H1 (cell line): Measurements from ENCODE around the gene EAPP. TPM values are rescaled to one million over a fixed set of nuclear protein-coding genes. Genes with fewer than 3 reads are reported as not detected.
A peak's percentile ranks its signal among the peaks of the same experiment; 100 is the strongest.
"Not testable (repeated sequence)": the region's sequence is repeated elsewhere in the genome, so short reads cannot be mapped to it uniquely, and the experiment has no call there.

ENCODE experiments used
- CTCF ChIA-PET: fragments of 300-600 bp; sonication (Branson Sonifier 250); formaldehyde crosslinking; loops from one replicate; lab custom pipeline; 2021; ENCODE audit not compliant: partially characterized antibody; lab: Charles Lee
- POLR2A ChIA-PET: fragments of 300-600 bp; sonication (Branson Sonifier 250); formaldehyde crosslinking; loops from one replicate; lab custom pipeline; 2021; ENCODE audit warnings: inconsistent platforms; ENCODE audit not compliant: partially characterized antibody; lab: Charles Lee
- DNase-seq, 2 experiments: peaks; one replicate each; pipeline versions ENCODE4 v3.0.0 to v3.0.0-alpha.2; 2010 to 2022; ENCODE audit warnings: low spot score in 2 of 2, low read depth in 1 of 2, mixed read lengths in 1 of 2
- FAIRE-seq: peaks from 2 replicates; lab custom pipeline; 2011; peaks lifted over from hg19 to GRCh38; lab: Jason Lieb, UNC
- H2AFZ ChIP-seq: 2 replicates; pipeline ENCODE4 v1.8.1; 2012; ENCODE audit warnings: low read length, inconsistent platforms
- H2AK5ac ChIP-seq: 2 replicates; pipeline ENCODE4 v1.6.1; 2013; ENCODE audit warnings: low read depth, low read length
- H2BK120ac ChIP-seq: replicated peaks from 2 replicates; pipeline ENCODE3; 2013; ENCODE audit warnings: low read depth, low read length, inconsistent platforms
- H2BK12ac ChIP-seq: 2 replicates; pipeline ENCODE4 v1.6.1; 2013; ENCODE audit warnings: low read depth, low read length
- H2BK15ac ChIP-seq: 2 replicates; pipeline ENCODE4 v1.6.1; 2013; ENCODE audit warnings: low read length
- H2BK20ac ChIP-seq: 2 replicates; pipeline ENCODE4 v1.6.1; 2013; ENCODE audit warnings: low read length
- H2BK5ac ChIP-seq: 2 replicates; pipeline ENCODE4 v1.6.1; 2013; ENCODE audit warnings: low read depth, low read length
- H3K14ac ChIP-seq: 2 replicates; pipeline ENCODE4 v1.6.1; 2013; ENCODE audit warnings: inconsistent platforms; ENCODE audit not compliant: insufficient read length
- H3K18ac ChIP-seq: 2 replicates; pipeline ENCODE4 v1.6.1; 2013; ENCODE audit warnings: low read length; ENCODE audit errors: extremely low read depth
- H3K23ac ChIP-seq: 2 replicates; pipeline ENCODE4 v1.6.1; 2013; ENCODE audit warnings: inconsistent platforms; ENCODE audit not compliant: insufficient read length
- H3K23me2 ChIP-seq: 2 replicates; pipeline ENCODE4 v1.6.1; 2013; ENCODE audit warnings: low read depth, low read length
- H3K27ac ChIP-seq: 2 replicates; pipeline ENCODE4 v1.6.1; 2011; ENCODE audit warnings: low read depth, low read length, inconsistent platforms
- H3K27me3 ChIP-seq, 4 experiments: replicated peaks in 1 of 4; 1 replicate in 1 of 4; 2 replicates in 3 of 4; pipeline versions ENCODE4 v1.6.1 to v1.8.1; 2011 to 2013; ENCODE audit warnings: low read length in 3 of 4, mild to moderate bottlenecking in 3 of 4, inconsistent platforms in 2 of 4, mixed read lengths in 2 of 4, moderate library complexity in 1 of 4; ENCODE audit not compliant: control insufficient read depth in 3 of 4, insufficient read depth in 3 of 4; ENCODE audit errors: extremely low read depth in 1 of 4
- H3K36me3 ChIP-seq, 4 experiments: 2 replicates each; pipeline versions ENCODE4 v1.6.1 to v1.8.1; 2011 to 2013; ENCODE audit warnings: mild to moderate bottlenecking in 4 of 4, low read length in 3 of 4, moderate library complexity in 2 of 4, control low read depth in 1 of 4, inconsistent platforms in 1 of 4; ENCODE audit not compliant: insufficient read depth in 4 of 4, control insufficient read depth in 2 of 4
- H3K4ac ChIP-seq: replicated peaks from 2 replicates; pipeline ENCODE3; 2013; ENCODE audit warnings: low read length, low read depth, mixed read lengths, inconsistent platforms; ENCODE audit not compliant: insufficient read length
- H3K4me1 ChIP-seq, 4 experiments: replicated peaks in 1 of 4; 1 replicate in 1 of 4; 2 replicates in 3 of 4; pipeline versions ENCODE4 v1.6.1 to v1.8.1; 2011 to 2013; ENCODE audit warnings: low read length in 3 of 4, inconsistent platforms in 2 of 4, mixed read lengths in 1 of 4; ENCODE audit not compliant: insufficient read depth in 4 of 4, control insufficient read depth in 3 of 4
- H3K4me2 ChIP-seq, 2 experiments: 2 replicates each; pipeline versions ENCODE4 v1.6.1 to v1.8.1; 2011 to 2013; ENCODE audit warnings: low read depth in 2 of 2, low read length in 2 of 2, control low read depth in 1 of 2, inconsistent platforms in 1 of 2, mild to moderate bottlenecking in 1 of 2; ENCODE audit not compliant: insufficient read depth in 1 of 2
- H3K4me3 ChIP-seq, 4 experiments: fragments of 200-600, 300-600 bp in 1 of 4; sonication (generic), shearing (Covaris generic), sonication (Bioruptor Twin) in 1 of 4; 2 replicates each; pipeline versions ENCODE4 v1.5.1 to v1.8.1; 2011 to 2016; ENCODE audit warnings: low read length in 4 of 4, low read depth in 3 of 4, control low read depth in 2 of 4, inconsistent platforms in 2 of 4, mild to moderate bottlenecking in 2 of 4, mixed read lengths in 1 of 4, moderate library complexity in 1 of 4; ENCODE audit not compliant: insufficient read depth in 2 of 4; ENCODE audit errors: extremely low read depth in 1 of 4
- H3K56ac ChIP-seq: replicated peaks from 2 replicates; pipeline ENCODE3; 2013; ENCODE audit warnings: low read depth, mild to moderate bottlenecking, mixed read lengths, low read length, inconsistent platforms; ENCODE audit not compliant: insufficient read length
- H3K79me1 ChIP-seq: 2 replicates; pipeline ENCODE4 v1.6.1; 2013; ENCODE audit warnings: low read depth, low read length, control low read depth
- H3K79me2 ChIP-seq, 2 experiments: 2 replicates each; pipeline versions ENCODE4 v1.6.1 to v1.8.1; 2012 to 2013; ENCODE audit warnings: low read length in 2 of 2, mild to moderate bottlenecking in 2 of 2, inconsistent platforms in 1 of 2; ENCODE audit not compliant: insufficient read depth in 2 of 2, control insufficient read depth in 1 of 2
- H3K9ac ChIP-seq, 4 experiments: replicated peaks in 1 of 4; 1 replicate in 1 of 4; 2 replicates in 3 of 4; pipeline versions ENCODE4 v1.6.1 to v1.8.1; 2011 to 2013; ENCODE audit warnings: low read depth in 3 of 4, low read length in 3 of 4, control low read depth in 2 of 4, mild to moderate bottlenecking in 2 of 4, moderate library complexity in 2 of 4, inconsistent platforms in 1 of 4; ENCODE audit errors: extremely low read depth in 1 of 4
- H3K9me3 ChIP-seq, 2 experiments: 2 replicates each; pipeline versions ENCODE4 v1.6.1 to v1.8.1; 2012 to 2013; ENCODE audit warnings: mild to moderate bottlenecking in 2 of 2, moderate library complexity in 2 of 2, control low read depth in 1 of 2, inconsistent platforms in 1 of 2, low read depth in 1 of 2, low read length in 1 of 2, mixed read lengths in 1 of 2; ENCODE audit not compliant: insufficient read depth in 2 of 2
- H4K20me1 ChIP-seq, 2 experiments: replicated peaks in 1 of 2; 2 replicates each; pipeline versions ENCODE3 to v1.8.1; 2011 to 2013; ENCODE audit warnings: inconsistent platforms in 2 of 2, low read length in 2 of 2, mild to moderate bottlenecking in 1 of 2; ENCODE audit not compliant: insufficient read depth in 2 of 2, control insufficient read depth in 1 of 2
- H4K5ac ChIP-seq: 2 replicates; pipeline ENCODE4 v1.6.1; 2013; ENCODE audit warnings: low read length, low read depth, mixed read lengths, inconsistent platforms; ENCODE audit not compliant: insufficient read length
- H4K8ac ChIP-seq: 2 replicates; pipeline ENCODE4 v1.8.0; 2013; ENCODE audit warnings: mild to moderate bottlenecking, moderate library complexity, low read length, inconsistent platforms; ENCODE audit not compliant: insufficient read depth; ENCODE audit errors: extremely low read depth
- H4K91ac ChIP-seq: replicated peaks from 2 replicates; pipeline ENCODE3; 2013; ENCODE audit warnings: low read length, mixed read lengths, inconsistent platforms; ENCODE audit not compliant: insufficient read length
- WGBS, 2 experiments: shearing (Covaris generic) in 1 of 2; methylation state at CpG; one replicate each; pipeline versions ENCODE4 v1.1.6 to v1.1.7; 2013 to 2015; ENCODE audit warnings: low lambda C conversion rate in 2 of 2, mixed read lengths in 2 of 2, inconsistent platforms in 1 of 2, low coverage in 1 of 2, missing lambda C conversion rate in 1 of 2; ENCODE audit not compliant: insufficient replicate concordance in 2 of 2, insufficient coverage in 1 of 2, insufficient read length in 1 of 2; ENCODE audit errors: extremely low coverage in 1 of 2, missing lambda C conversion rate in 1 of 2; 5-methylcytosine and 5-hydroxymethylcytosine counted together
- polyA plus RNA-seq, 7 experiments: library from polyadenylated mRNA; depleted of rRNA in 3 of 7; stranded (reverse) in 5 of 7; unstranded in 2 of 7; fragments of >200 nt in 5 of 7; fragments of 200-250 nt in 2 of 7; gene quantifications; 1 replicate in 5 of 7; 2 replicates in 1 of 7; 4 replicates in 1 of 7; pipeline versions ENCODE4 v1.2.1 to v1.2.3, GENCODE V29; 2011 to 2013; ENCODE audit warnings: missing spikeins in 2 of 7, mixed read lengths in 2 of 7
- total RNA-seq: library from RNA; stranded (reverse); fragmentation: NEBNext Ultra II Directional; extraction: Animal tissue kit (Norgen Biotek cat#: 25700); gene quantifications from 2 replicates; pipeline ENCODE4 v1.2.1, GENCODE V29; 2021

The EAPP gene
- total and polyA plus RNA-seq, 2 of the 8 experiments (the other 6 are each of a cell fraction or from before 2014, with no cell fraction given) = 18.3 to 28.7 TPM

GRCh38 chr14:34538096-34538495 is 1.4 kb downstream of the EAPP start:
- not testable (repeated sequence) for DNase-seq, FAIRE-seq, H2BK20ac ChIP-seq, H2AFZ ChIP-seq, H3K4ac ChIP-seq, H2AK5ac ChIP-seq, H2BK12ac ChIP-seq, H3K23me2 ChIP-seq, H3K14ac ChIP-seq, H2BK5ac ChIP-seq, H4K20me1 ChIP-seq, H3K23ac ChIP-seq, H3K56ac ChIP-seq, H4K8ac ChIP-seq, H2BK15ac ChIP-seq, H3K79me1 ChIP-seq, H4K91ac ChIP-seq, H3K18ac ChIP-seq, H3K4me1 ChIP-seq, H3K27ac ChIP-seq, H3K27me3 ChIP-seq, H4K5ac ChIP-seq, H2BK120ac ChIP-seq, H3K9ac ChIP-seq, H3K9me3 ChIP-seq
- POLR2A ChIA-PET = interaction anchor here (0.8 to 1.9 kb wide), 5 partner anchors 8 to 613 kb away, joined by 3 to 5 read pairs (median 3); partner anchors contain the start of gene CFL2
- peaks cover 0 to 10% (median 3%) of the 10 kb centered on the region in 4 experiments; a peak in 4 of 8 replicates for H3K36me3 ChIP-seq
- CTCF ChIA-PET = interaction anchor here (1.3 to 1.6 kb wide), 2 partner anchors 9 to 17 kb away, joined by 3 read pairs; no protein-coding TSS in a partner anchor
- H3K79me2 ChIP-seq = peaks cover 3 to 24% of the 10 kb centered on the region in 2 experiments; a peak in 2 of 4 replicates
- H3K4me3 ChIP-seq = peak overlapping the region in 2 of 4 experiments; percentile 79 to 99; a peak in 4 of 8 replicates
- peak overlapping the region; percentile 71; a peak in 2 of 4 replicates for H3K4me2 ChIP-seq
- 90% methylated on average over 6 of the region's 6 CpGs; no CpG with 5 or more reads in 1 of the 2 experiments for WGBS, 2 experiments
